Measurements from ENCODE around the gene CDH8.

- TF ChIP-seq TP53 (CRISPR knock-in tag; IDR thresholded peaks at IDR 0.05) (no peak), CTCF (IDR thresholded peaks at IDR 0.05) (no peak), AR (CRISPR knock-in tag; IDR thresholded peaks at IDR 0.05) (no peak), SMAD3 (CRISPR knock-in tag; IDR thresholded peaks at IDR 0.05; ENCODE audit: borderline replicate concordance) (no peak), CREM (CRISPR knock-in tag; IDR thresholded peaks at IDR 0.05) (no peak), IRF2 (CRISPR knock-in tag; IDR thresholded peaks at IDR 0.05; ENCODE audit: borderline replicate concordance, low read depth) (no peak), NR1H2 (CRISPR knock-in tag; IDR thresholded peaks at IDR 0.05) (no peak), ETV6 (CRISPR knock-in tag; IDR thresholded peaks at IDR 0.05) (no peak), FOXP1 (CRISPR knock-in tag; IDR thresholded peaks at IDR 0.05; ENCODE audit: borderline replicate concordance) (no peak), SMAD4 (CRISPR knock-in tag; IDR thresholded peaks at IDR 0.05) (no peak), E2F5 (CRISPR knock-in tag; IDR thresholded peaks at IDR 0.05) (no peak), ZNF232 (CRISPR knock-in tag; IDR thresholded peaks at IDR 0.05) (no peak), JAZF1 (CRISPR knock-in tag; IDR thresholded peaks at IDR 0.05) (no peak)
Measured at GRCh38 chr16:61923629-61924028, 112.6 kb downstream of the CDH8 start.
